Astrocyte (in vitro differentiated cells and primary cell): ENCODE measurements around the gene GLA. TPM values are rescaled to one million over a fixed set of nuclear protein-coding genes. Genes with fewer than 3 reads are reported as not detected.

ENCODE experiments used
- DNase-seq: peaks from one replicate; pipeline ENCODE4 v3.0.0-alpha.2; 2010; ENCODE audit warnings: low read depth
- FAIRE-seq: peaks from 2 replicates; lab custom pipeline; 2011; peaks lifted over from hg19 to GRCh38; lab: Jason Lieb, UNC
- H2AFZ ChIP-seq: 2 replicates; pipeline ENCODE4 v1.6.0; 2012; ENCODE audit warnings: low read depth, low read length, inconsistent platforms
- H3K27ac ChIP-seq: 2 replicates; pipeline ENCODE4 v1.5.1; 2011; ENCODE audit warnings: low read depth, low read length, inconsistent platforms
- H3K27me3 ChIP-seq: 2 replicates; pipeline ENCODE4 v1.6.0; 2011; ENCODE audit warnings: low read length, inconsistent platforms; ENCODE audit not compliant: insufficient read depth
- H3K36me3 ChIP-seq: 2 replicates; pipeline ENCODE4 v1.5.1; 2011; ENCODE audit warnings: low read length, inconsistent platforms; ENCODE audit not compliant: insufficient read depth
- H3K4me1 ChIP-seq: 2 replicates; pipeline ENCODE4 v1.5.1; 2011; ENCODE audit warnings: low read length, inconsistent platforms; ENCODE audit not compliant: insufficient read depth
- H3K4me2 ChIP-seq: 2 replicates; pipeline ENCODE4 v1.6.0; 2012; ENCODE audit warnings: low read length, inconsistent platforms
- H3K4me3 ChIP-seq: 2 replicates; pipeline ENCODE4 v1.5.1; 2011; ENCODE audit warnings: low read depth, mild to moderate bottlenecking, low read length, inconsistent platforms; ENCODE audit not compliant: insufficient read depth
- H3K79me2 ChIP-seq: 2 replicates; pipeline ENCODE4 v1.6.0; 2012; ENCODE audit warnings: mild to moderate bottlenecking, low read length, inconsistent platforms; ENCODE audit not compliant: insufficient read depth
- H3K9ac ChIP-seq: 2 replicates; pipeline ENCODE4 v1.6.0; 2012; ENCODE audit warnings: mild to moderate bottlenecking, low read length, inconsistent platforms
- H3K9me3 ChIP-seq: 2 replicates; pipeline ENCODE4 v1.5.1; 2012; ENCODE audit warnings: low read depth, mild to moderate bottlenecking, low read length, inconsistent platforms; ENCODE audit not compliant: insufficient read depth
- H4K20me1 ChIP-seq: 2 replicates; pipeline ENCODE4 v1.6.0; 2012; ENCODE audit warnings: low read length, inconsistent platforms; ENCODE audit not compliant: insufficient read depth
- H3K27ac Mint-ChIP-seq: one replicate; pipeline ENCODE4 v1.8.0; 2021; ENCODE audit warnings: mild to moderate bottlenecking, mixed read lengths; ENCODE audit not compliant: unreplicated experiment
- H3K27me3 Mint-ChIP-seq: one replicate; pipeline ENCODE4 v1.8.0; 2021; ENCODE audit warnings: low read depth, mixed read lengths; ENCODE audit not compliant: unreplicated experiment
- H3K36me3 Mint-ChIP-seq: one replicate; pipeline ENCODE4 v1.8.0; 2021; ENCODE audit warnings: low read depth, mixed read lengths; ENCODE audit not compliant: unreplicated experiment
- H3K4me1 Mint-ChIP-seq: one replicate; pipeline ENCODE4 v1.8.0; 2021; ENCODE audit warnings: low read depth, mixed read lengths; ENCODE audit not compliant: unreplicated experiment
- H3K4me3 Mint-ChIP-seq: one replicate; pipeline ENCODE4 v1.8.0; 2021; ENCODE audit warnings: mild to moderate bottlenecking, moderate library complexity, mixed read lengths; ENCODE audit not compliant: unreplicated experiment
- H3K9me3 Mint-ChIP-seq: one replicate; pipeline ENCODE4 v1.8.0; 2021; ENCODE audit warnings: mild to moderate bottlenecking, mixed read lengths; ENCODE audit not compliant: unreplicated experiment
- EZH2 ChIP-seq: IDR thresholded peaks from 2 replicates; pipeline ENCODE4 v1.6.1; 2012; ENCODE audit warnings: mild to moderate bottlenecking, low read length, inconsistent platforms; ENCODE audit not compliant: insufficient read depth
- total RNA-seq: library from RNA; stranded (reverse); gene quantifications from 2 replicates; pipeline ENCODE4 v1.2.1, GENCODE V29; 2021
- TF ChIP-seq, protein P1 (sequence below): IDR thresholded peaks from 2 replicates; pipeline ENCODE4 v1.5.1; 2011; ENCODE audit warnings: low read depth, mild to moderate bottlenecking, inconsistent platforms, low read length, moderate library complexity; ENCODE audit not compliant: insufficient read depth

The GLA gene
- total RNA-seq, 1 donor from 2014 or later, result 51.9 TPM

- Histone ChIP-seq H3K4me2 (peak overlapping the region; percentile 78), H3K4me1 (peaks cover 12% of the 10 kb centered on the region), H4K20me1 (no peaks in the 10 kb centered on the region), H3K9ac (peak overlapping the region; percentile 46), H3K27ac (peak overlapping the region; percentile 80), H3K79me2 (no peaks in the 10 kb centered on the region), H3K9me3 (no peaks in the 10 kb centered on the region), H2AFZ (no peak overlapping the region), H3K27me3 (no peaks in the 10 kb centered on the region), H3K4me3 (no peak overlapping the region), H3K36me3 (no peaks in the 10 kb centered on the region)
- Mint-ChIP-seq H3K27me3 (no peaks in the 10 kb centered on the region), H3K4me1 (peaks cover 11% of the 10 kb centered on the region), H3K9me3 (no peaks in the 10 kb centered on the region), H3K36me3 (peaks cover 7% of the 10 kb centered on the region), H3K4me3 (peak overlapping the region; percentile 67), H3K27ac (peak overlapping the region; percentile 38)
- TF ChIP-seq EZH2, result no peak
- TF ChIP-seq, protein P1, sequence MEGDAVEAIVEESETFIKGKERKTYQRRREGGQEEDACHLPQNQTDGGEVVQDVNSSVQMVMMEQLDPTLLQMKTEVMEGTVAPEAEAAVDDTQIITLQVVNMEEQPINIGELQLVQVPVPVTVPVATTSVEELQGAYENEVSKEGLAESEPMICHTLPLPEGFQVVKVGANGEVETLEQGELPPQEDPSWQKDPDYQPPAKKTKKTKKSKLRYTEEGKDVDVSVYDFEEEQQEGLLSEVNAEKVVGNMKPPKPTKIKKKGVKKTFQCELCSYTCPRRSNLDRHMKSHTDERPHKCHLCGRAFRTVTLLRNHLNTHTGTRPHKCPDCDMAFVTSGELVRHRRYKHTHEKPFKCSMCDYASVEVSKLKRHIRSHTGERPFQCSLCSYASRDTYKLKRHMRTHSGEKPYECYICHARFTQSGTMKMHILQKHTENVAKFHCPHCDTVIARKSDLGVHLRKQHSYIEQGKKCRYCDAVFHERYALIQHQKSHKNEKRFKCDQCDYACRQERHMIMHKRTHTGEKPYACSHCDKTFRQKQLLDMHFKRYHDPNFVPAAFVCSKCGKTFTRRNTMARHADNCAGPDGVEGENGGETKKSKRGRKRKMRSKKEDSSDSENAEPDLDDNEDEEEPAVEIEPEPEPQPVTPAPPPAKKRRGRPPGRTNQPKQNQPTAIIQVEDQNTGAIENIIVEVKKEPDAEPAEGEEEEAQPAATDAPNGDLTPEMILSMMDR, result no peak
- FAIRE-seq (peak; percentile 98), DNase-seq (peak; percentile 60)
Observed at GRCh38 chrX:101429934-101430333, 22.2 kb upstream of the GLA start.

DNA sequence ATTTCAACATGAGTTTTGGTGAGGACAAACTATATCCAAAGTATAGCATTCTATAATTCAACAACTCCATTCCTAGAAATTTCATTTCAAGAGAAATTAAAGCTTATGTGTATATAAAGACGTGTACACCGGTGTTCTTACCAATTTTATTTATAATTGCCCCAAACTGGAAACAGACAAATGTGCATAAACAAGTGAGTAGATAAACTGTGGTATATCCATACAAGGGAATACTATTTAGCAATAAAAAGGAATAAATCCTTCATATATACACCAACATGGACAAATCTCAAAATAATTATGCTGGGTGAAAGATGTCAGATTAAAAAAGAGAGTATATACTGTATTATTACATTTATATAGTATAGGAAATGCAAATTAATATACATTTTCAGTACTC is 20.2 kb upstream of the GLA start:
- H3K27me3 ChIP-seq, result no peaks in the 10 kb centered on the region
- H3K27ac ChIP-seq, result no peak overlapping the region
- no peak overlapping the region for H3K9ac ChIP-seq
- H3K4me3 ChIP-seq, result no peak overlapping the region
- peak; percentile 32 for FAIRE-seq
- H3K9me3 ChIP-seq, result no peaks in the 10 kb centered on the region
- H3K4me2 ChIP-seq, result no peak overlapping the region
- DNase-seq, result no peak
- peaks cover 11% of the 10 kb centered on the region for H3K4me1 Mint-ChIP-seq
- H3K79me2 ChIP-seq, result no peaks in the 10 kb centered on the region
- H3K4me3 Mint-ChIP-seq, result no peak overlapping the region
- H3K27ac Mint-ChIP-seq, result no peak overlapping the region
- no peaks in the 10 kb centered on the region for H3K36me3 ChIP-seq
- no peak for TF ChIP-seq EZH2
- TF ChIP-seq, protein P1, result no peak
- no peak overlapping the region for H2AFZ ChIP-seq
- H4K20me1 ChIP-seq, result no peaks in the 10 kb centered on the region
- H3K9me3 Mint-ChIP-seq, result no peaks in the 10 kb centered on the region
- no peaks in the 10 kb centered on the region for H3K27me3 Mint-ChIP-seq
- H3K4me1 ChIP-seq, result peaks cover 12% of the 10 kb centered on the region
- peaks cover 6% of the 10 kb centered on the region for H3K36me3 Mint-ChIP-seq

DNA sequence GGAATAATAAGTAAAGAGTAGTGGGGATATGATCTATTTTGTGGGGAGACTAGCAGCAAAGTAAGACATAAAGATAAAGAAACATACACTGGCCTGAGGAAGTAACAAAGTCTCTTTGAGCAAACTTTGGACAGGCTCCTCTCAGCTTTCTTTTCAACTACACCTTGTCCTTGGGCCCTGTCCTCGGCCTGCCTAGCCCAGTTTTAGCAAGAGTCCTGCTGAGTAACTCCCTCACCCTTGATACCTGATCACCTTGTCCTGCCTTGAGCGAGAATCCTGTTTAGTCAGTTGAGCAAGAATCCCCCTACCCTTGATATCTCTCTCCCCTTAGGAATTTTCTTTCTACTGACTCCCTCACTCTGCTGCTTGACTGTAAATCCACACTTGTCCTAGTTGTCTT is 11.8 kb upstream of the GLA start:
- no peaks in the 10 kb centered on the region for H4K20me1 ChIP-seq
- no peaks in the 10 kb centered on the region for H3K36me3 ChIP-seq
- H3K4me3 Mint-ChIP-seq, result no peak overlapping the region
- no peak overlapping the region for H3K4me3 ChIP-seq
- H3K4me2 ChIP-seq, result no peak overlapping the region
- DNase-seq, result no peak
- no peaks in the 10 kb centered on the region for H3K9me3 ChIP-seq
- H3K36me3 Mint-ChIP-seq, result no peaks in the 10 kb centered on the region
- H2AFZ ChIP-seq, result no peak overlapping the region
- H3K27ac Mint-ChIP-seq, result no peak overlapping the region
- no peaks in the 10 kb centered on the region for H3K79me2 ChIP-seq
- no peak overlapping the region for H3K9ac ChIP-seq
- peaks cover 8% of the 10 kb centered on the region for H3K4me1 ChIP-seq
- no peak overlapping the region for H3K27ac ChIP-seq
- TF ChIP-seq EZH2, result no peak
- TF ChIP-seq, protein P1, result no peak
- no peaks in the 10 kb centered on the region for H3K27me3 ChIP-seq
- H3K9me3 Mint-ChIP-seq, result no peaks in the 10 kb centered on the region
- FAIRE-seq, result no peak
- H3K4me1 Mint-ChIP-seq, result peaks cover 7% of the 10 kb centered on the region
- H3K27me3 Mint-ChIP-seq, result no peaks in the 10 kb centered on the region
